ENCODE results near the gene AMBRA1.
"Not testable (repeated sequence)": the region's sequence is repeated elsewhere in the genome, so short reads cannot be mapped to it uniquely, and the experiment has no call there.

Gene AMBRA1

GRCh38 chr11:46378811-46379481, 214.9 kb downstream of the AMBRA1 start:
- no peak for DNase-seq

GRCh38 chr11:46378296-46378695, 215.5 kb downstream of the AMBRA1 start:
- no peak for DNase-seq

- DNase-seq = no peak
Observed at GRCh38 chr11:46377831-46378230, 216.0 kb downstream of the AMBRA1 start.

GRCh38 chr11:46377290-46377689, 216.5 kb downstream of the AMBRA1 start:
- DNase-seq = no peak

GRCh38 chr11:46376258-46377050, 217.4 kb downstream of the AMBRA1 start:
- DNase-seq = no peak

GRCh38 chr11:46375392-46376101, 218.3 kb downstream of the AMBRA1 start:
- DNase-seq = no peak

- no peak for DNase-seq
Observed at GRCh38 chr11:46374815-46375214, 219.0 kb downstream of the AMBRA1 start.

GRCh38 chr11:46373787-46374740, 219.8 kb downstream of the AMBRA1 start:
- no peak for DNase-seq

- DNase-seq = not testable (repeated sequence)
Observed at GRCh38 chr11:46372501-46372900, 221.3 kb downstream of the AMBRA1 start.

GRCh38 chr11:46372086-46372485, 221.7 kb downstream of the AMBRA1 start:
- no peak for DNase-seq

- not testable (repeated sequence) for DNase-seq
Observed at GRCh38 chr11:46371262-46371661, 222.6 kb downstream of the AMBRA1 start.

- DNase-seq = no peak
Observed at GRCh38 chr11:46370253-46370652, 223.6 kb downstream of the AMBRA1 start.

- DNase-seq = peak; percentile 64
Observed at GRCh38 chr11:46369458-46370152, 224.2 kb downstream of the AMBRA1 start.

- DNase-seq = no peak
Observed at GRCh38 chr11:46367916-46368267, 225.9 kb downstream of the AMBRA1 start.

- DNase-seq = peak; percentile 75
Observed at GRCh38 chr11:46367244-46367915, 226.4 kb downstream of the AMBRA1 start.

GRCh38 chr11:46366661-46367161, 227.1 kb downstream of the AMBRA1 start:
- DNase-seq = no peak

- DNase-seq = no peak
Observed at GRCh38 chr11:46366260-46366659, 227.6 kb downstream of the AMBRA1 start.

- DNase-seq = no peak
Observed at GRCh38 chr11:46364791-46365190, 229.0 kb downstream of the AMBRA1 start.

- DNase-seq = no peak
Observed at GRCh38 chr11:46364056-46364455, 229.8 kb downstream of the AMBRA1 start.

- DNase-seq = no peak
Observed at GRCh38 chr11:46363455-46364005, 230.3 kb downstream of the AMBRA1 start.

GRCh38 chr11:46363031-46363407, 230.8 kb downstream of the AMBRA1 start:
- DNase-seq = no peak
